GM12878 (cell line): Measurements from ENCODE around the gene SYCE1. TPM values are rescaled to one million over a fixed set of nuclear protein-coding genes. Genes with fewer than 3 reads are reported as not detected.

Experiments
- BHLHE40 ChIP-seq, 2 experiments: fragments of 450-650 bp in 1 of 2; IDR thresholded peaks; 2 replicates each; pipeline ENCODE4 v1.6.1; 2011 to 2017; ENCODE audit warnings: low read depth in 2 of 2, borderline replicate concordance in 1 of 2, improper control_type of control experiment in 1 of 2, low read length in 1 of 2, mild to moderate bottlenecking in 1 of 2
- BRCA1 ChIP-seq: IDR thresholded peaks from 2 replicates; pipeline ENCODE4 v1.6.1; 2011; ENCODE audit warnings: low read depth, low read length, improper control_type of control experiment
- CBFB ChIP-seq: IDR thresholded peaks from 2 replicates; pipeline ENCODE4 v1.6.1; 2016; ENCODE audit warnings: antibody characterized with exemption, low read depth
- CHD2 ChIP-seq: IDR thresholded peaks from 2 replicates; pipeline ENCODE4 v1.6.1; 2011; ENCODE audit warnings: low read depth, low read length, improper control_type of control experiment, borderline replicate concordance
- CTCF ChIP-seq, 3 experiments: IDR thresholded peaks in 2 of 3; conservative IDR thresholded peaks in 1 of 3; 2 replicates each; pipeline ENCODE4 v1.5.1; 2011; ENCODE audit warnings: low read depth in 3 of 3, low read length in 3 of 3, mild to moderate bottlenecking in 3 of 3, control low read depth in 2 of 3, moderate library complexity in 2 of 3, inconsistent platforms in 1 of 3, mixed read lengths in 1 of 3; ENCODE audit not compliant: control insufficient read depth in 2 of 3, insufficient read depth in 1 of 3; ENCODE audit errors: extremely low read depth in 1 of 3
- IRF4 ChIP-seq: IDR thresholded peaks from 2 replicates; pipeline ENCODE4 v1.6.1; 2011; ENCODE audit warnings: low read depth, low read length
- IRF5 ChIP-seq: fragments of 450-650 bp; IDR thresholded peaks from 2 replicates; pipeline ENCODE4 v1.6.1; 2017; ENCODE audit warnings: borderline replicate concordance
- MEF2B ChIP-seq: fragments of 450-650 bp; IDR thresholded peaks from 2 replicates; pipeline ENCODE4 v1.6.1; 2018; ENCODE audit warnings: mild to moderate bottlenecking, moderate library complexity; ENCODE audit not compliant: partially characterized antibody, poor library complexity, severe bottlenecking
- MLLT1 ChIP-seq: fragments of 450-650 bp; IDR thresholded peaks from 2 replicates; pipeline ENCODE4 v1.6.1; 2016; ENCODE audit warnings: mild to moderate bottlenecking
- MYC ChIP-seq: IDR thresholded peaks from 2 replicates; pipeline ENCODE4 v1.6.1; 2011; ENCODE audit warnings: mild to moderate bottlenecking, low read length, moderate library complexity, inconsistent platforms; ENCODE audit not compliant: insufficient read depth, insufficient replicate concordance, insufficient read length, severe bottlenecking
- POLR2A ChIP-seq: IDR thresholded peaks from 2 replicates; pipeline ENCODE4 v1.6.1; 2011; ENCODE audit warnings: low read depth, mild to moderate bottlenecking, low read length
- POLR2AphosphoS2 ChIP-seq: IDR thresholded peaks from 2 replicates; pipeline ENCODE4 v1.6.1; 2011; ENCODE audit warnings: low read depth, mild to moderate bottlenecking, low read length, improper control_type of control experiment, moderate library complexity
- POLR2AphosphoS5 ChIP-seq: IDR thresholded peaks from 2 replicates; pipeline ENCODE4 v1.6.1; 2011; ENCODE audit warnings: mild to moderate bottlenecking, low read length, inconsistent platforms
- RAD21 ChIP-seq: IDR thresholded peaks from 2 replicates; pipeline ENCODE4 v1.6.1; 2011; ENCODE audit warnings: mild to moderate bottlenecking, low read depth, low read length, moderate library complexity; ENCODE audit not compliant: insufficient read depth
- RB1 ChIP-seq: fragments of 450-650 bp; formaldehyde crosslinking; IDR thresholded peaks from 2 replicates; pipeline ENCODE4 v1.6.1; 2017; ENCODE audit warnings: mild to moderate bottlenecking, borderline replicate concordance
- SIX5 ChIP-seq: IDR thresholded peaks from 2 replicates; pipeline ENCODE4 v1.6.1; 2011; ENCODE audit warnings: mild to moderate bottlenecking, low read depth, low read length, moderate library complexity; ENCODE audit not compliant: severe bottlenecking
- SMARCA5 ChIP-seq: fragments of 450-650 bp; IDR thresholded peaks from 2 replicates; pipeline ENCODE4 v1.6.1; 2017; ENCODE audit warnings: mild to moderate bottlenecking
- STAT1 ChIP-seq: fragments of 450-650 bp; conservative IDR thresholded peaks from 2 replicates; pipeline ENCODE4 v1.6.1; 2014; ENCODE audit warnings: antibody characterized with exemption, mild to moderate bottlenecking
- TCF3 ChIP-seq: IDR thresholded peaks from 2 replicates; pipeline ENCODE4 v1.6.1; 2012; ENCODE audit warnings: low read depth, mild to moderate bottlenecking, low read length, borderline replicate concordance; ENCODE audit not compliant: insufficient read depth
- WRNIP1 ChIP-seq: IDR thresholded peaks from 2 replicates; pipeline ENCODE4 v1.6.1; 2011; ENCODE audit warnings: low read depth, low read length, improper control_type of control experiment, borderline replicate concordance
- ZNF384 ChIP-seq: IDR thresholded peaks from 2 replicates; pipeline ENCODE4 v1.6.1; 2012; ENCODE audit warnings: low read depth, mild to moderate bottlenecking, low read length, improper control_type of control experiment, borderline replicate concordance
- ZNF687 ChIP-seq: fragments of 450-650 bp; IDR thresholded peaks from 2 replicates; pipeline ENCODE4 v1.6.1; 2017; ENCODE audit warnings: mild to moderate bottlenecking, moderate library complexity
- polyA plus RNA-seq, 11 experiments: library from polyadenylated mRNA; depleted of rRNA in 4 of 11; unstranded in 6 of 11; stranded (reverse) in 5 of 11; fragments of >200 nt; fragmentation: Nextera tagmentation in 4 of 11; fragmentation: Illumina TruSeq in 1 of 11; extraction: Ambion mirVana in 4 of 11; extraction: Trizol in 1 of 11; gene quantifications; 1 replicate in 1 of 11; 2 replicates in 10 of 11; pipeline versions ENCODE4 v1.2.1 to v1.2.3, GENCODE V29; 2011 to 2016; ENCODE audit warnings: inconsistent platforms in 2 of 11, missing spikeins in 2 of 11, low read depth in 1 of 11
- total RNA-seq, 4 experiments: library from RNA; depleted of rRNA in 3 of 4; stranded (reverse); fragments of >200 nt in 3 of 4; fragmentation: Illumina TruSeq in 1 of 4; extraction: Trizol in 1 of 4; gene quantifications; 2 replicates each; pipeline versions ENCODE4 v1.2.1 to v1.2.3, GENCODE V29; 2013 to 2021

SYCE1 gene
- total and polyA plus RNA-seq, 10 of the 15 experiments (the other 5 are each of a cell fraction or from before 2014, with no cell fraction given) = not detected

- TF ChIP-seq ZNF687 = no peak
- TF ChIP-seq CTCF (IDR thresholded peaks at IDR 0.05 in 2 of 3, conservative IDR thresholded peaks at IDR 0.05 in 1 of 3; ENCODE audit: control insufficient read depth in 2 of 3, extremely low read depth in 1 of 3, insufficient read depth in 1 of 3, low read depth in 3 of 3, low read length in 3 of 3) = peak; percentile 70 to 85 (median 77)
- TF ChIP-seq ZNF384 = no peak
- no peak for TF ChIP-seq WRNIP1
- TF ChIP-seq CHD2 = no peak
- TF ChIP-seq CBFB = 0 out of 2 replicates have a peak, but pooled peaks have one; percentile 31
- TF ChIP-seq RAD21 = peak; percentile 47
- TF ChIP-seq MLLT1 = no peak
- TF ChIP-seq SIX5 = no peak
- TF ChIP-seq MYC = no peak
- peak; percentile 71 for TF ChIP-seq POLR2A
- no peak for TF ChIP-seq TCF3
- TF ChIP-seq POLR2AphosphoS2 = no peak
- 0 out of 2 replicates have a peak, but pooled peaks have one; percentile 38 for TF ChIP-seq RB1
- TF ChIP-seq STAT1 = no peak
- TF ChIP-seq IRF4 = no peak
- TF ChIP-seq POLR2AphosphoS5 = no peak
- TF ChIP-seq BRCA1 = no peak
- peak; percentile 54; the same call in 1 of the 2 replicates for TF ChIP-seq SMARCA5
- peak in 1 of 2 experiments; percentile 54; a peak in 1 of 4 replicates for TF ChIP-seq BHLHE40 (IDR thresholded peaks at IDR 0.05; ENCODE audit: borderline replicate concordance in 1 of 2, low read depth in 2 of 2, low read length in 1 of 2)
- peak; percentile 47 for TF ChIP-seq MEF2B
- TF ChIP-seq IRF5 = no peak
Observed at GRCh38 chr10:133520193-133520738, 45.1 kb downstream of the SYCE1 start (continued).
